Duodenal mucosa (tissue), 2 donors: Measurements from ENCODE around the gene GARS1.
"Not testable (repeated sequence)": the region's sequence is repeated elsewhere in the genome, so short reads cannot be mapped to it uniquely, and the experiment has no call there.

Source experiments
- H3K27ac ChIP-seq: one replicate; pipeline ENCODE4 v1.7.0; 2013; ENCODE audit warnings: low read depth, low read length
- H3K27me3 ChIP-seq, 2 donors: one replicate each; pipeline ENCODE4 v1.7.0; 2013; ENCODE audit warnings: low read length in 2 of 2, control low read depth in 1 of 2; ENCODE audit not compliant: insufficient read depth in 2 of 2, control insufficient read depth in 1 of 2
- H3K36me3 ChIP-seq, 2 donors: one replicate each; pipeline ENCODE4 v1.7.0; 2013; ENCODE audit warnings: low read length in 2 of 2, control low read depth in 1 of 2; ENCODE audit not compliant: insufficient read depth in 2 of 2, control insufficient read depth in 1 of 2
- H3K4me1 ChIP-seq, 2 donors: one replicate each; pipeline ENCODE4 v1.7.0; 2013; ENCODE audit warnings: low read length in 2 of 2, control low read depth in 1 of 2; ENCODE audit not compliant: insufficient read depth in 2 of 2, control insufficient read depth in 1 of 2
- H3K4me3 ChIP-seq, 2 donors: one replicate each; pipeline ENCODE4 v1.7.0; 2013; ENCODE audit warnings: low read length in 2 of 2, low read depth in 1 of 2
- H3K9ac ChIP-seq, 2 donors: one replicate each; pipeline ENCODE4 v1.7.0; 2013; ENCODE audit warnings: low read length in 2 of 2, low read depth in 1 of 2
- H3K9me3 ChIP-seq, 2 donors: one replicate each; pipeline ENCODE4 v1.7.0; 2013; ENCODE audit warnings: low read length in 2 of 2, control low read depth in 1 of 2; ENCODE audit not compliant: control insufficient read depth in 1 of 2

GARS1 gene

GRCh38 chr7:30570238-30570637 lies 24.4 kb upstream of the GARS1 start:
- H3K27me3 ChIP-seq, H3K4me3 ChIP-seq, H3K9me3 ChIP-seq, H3K9ac ChIP-seq, H3K27ac ChIP-seq, H3K4me1 ChIP-seq: not testable (repeated sequence)
- peaks cover 0 to 42% of the 10 kb centered on the region in 2 donors for H3K36me3 ChIP-seq

GRCh38 chr7:30572212-30572841 lies 22.4 kb upstream of the GARS1 start:
- Histone ChIP-seq H3K4me1 (no peaks in the 10 kb centered on the region), H3K27ac (no peak overlapping the region), H3K4me3 (no peak overlapping the region), H3K36me3 (peaks cover 4 to 35% of the 10 kb centered on the region in 2 donors), H3K27me3 (no peaks in the 10 kb centered on the region), H3K9me3 (peaks cover 0 to 9% of the 10 kb centered on the region in 2 donors), H3K9ac (no peak overlapping the region)

GRCh38 chr7:30575910-30576309 lies 18.8 kb upstream of the GARS1 start:
- Histone ChIP-seq H3K9me3 (peaks cover 0 to 9% of the 10 kb centered on the region in 2 donors), H3K4me3 (no peak overlapping the region), H3K9ac (no peak overlapping the region), H3K27me3 (no peaks in the 10 kb centered on the region), H3K36me3 (peaks cover 7 to 36% of the 10 kb centered on the region in 2 donors), H3K4me1 (no peaks in the 10 kb centered on the region), H3K27ac (no peak overlapping the region)

- no peaks in the 10 kb centered on the region for H3K4me1 ChIP-seq
- H3K27ac ChIP-seq: no peak overlapping the region
- H3K4me3 ChIP-seq: no peak overlapping the region
- peaks cover 0 to 4% of the 10 kb centered on the region in 2 donors for H3K9me3 ChIP-seq
- no peaks in the 10 kb centered on the region for H3K27me3 ChIP-seq
- no peak overlapping the region for H3K9ac ChIP-seq
- H3K36me3 ChIP-seq: peaks cover 5 to 40% of the 10 kb centered on the region in 2 donors
Measured at GRCh38 chr7:30583181-30583580, 11.5 kb upstream of the GARS1 start.

GRCh38 chr7:30584415-30584814 lies 10.3 kb upstream of the GARS1 start:
- Histone ChIP-seq H3K9ac (no peak overlapping the region), H3K36me3 (peaks cover 3 to 29% of the 10 kb centered on the region in 2 donors), H3K4me1 (no peaks in the 10 kb centered on the region), H3K9me3 (peaks cover 0 to 4% of the 10 kb centered on the region in 2 donors), H3K27me3 (no peaks in the 10 kb centered on the region), H3K27ac (no peak overlapping the region), H3K4me3 (no peak overlapping the region)

GRCh38 chr7:30584965-30585364 lies 9.7 kb upstream of the GARS1 start:
- H3K4me3 ChIP-seq: no peak overlapping the region
- no peaks in the 10 kb centered on the region for H3K27me3 ChIP-seq
- peaks cover 0 to 4% of the 10 kb centered on the region in 2 donors for H3K9me3 ChIP-seq
- H3K27ac ChIP-seq: no peak overlapping the region
- no peak overlapping the region for H3K9ac ChIP-seq
- H3K4me1 ChIP-seq: no peaks in the 10 kb centered on the region
- H3K36me3 ChIP-seq: peaks cover 3 to 29% of the 10 kb centered on the region in 2 donors

- Histone ChIP-seq H3K27me3 (no peaks in the 10 kb centered on the region), H3K9ac (no peak overlapping the region), H3K36me3 (peaks cover 3 to 27% of the 10 kb centered on the region in 2 donors), H3K4me1 (no peaks in the 10 kb centered on the region), H3K9me3 (peaks cover 0 to 4% of the 10 kb centered on the region in 2 donors), H3K4me3 (no peak overlapping the region), H3K27ac (no peak overlapping the region)
Measured at GRCh38 chr7:30585675-30586074, 9.0 kb upstream of the GARS1 start.

- H3K4me1 ChIP-seq, H3K9me3 ChIP-seq, H3K9ac ChIP-seq, H3K27me3 ChIP-seq, H3K27ac ChIP-seq, H3K4me3 ChIP-seq: not testable (repeated sequence)
- H3K36me3 ChIP-seq: peaks cover 3 to 13% of the 10 kb centered on the region in 2 donors
Measured at GRCh38 chr7:30587547-30587946, 7.1 kb upstream of the GARS1 start.

- Histone ChIP-seq H3K27me3 (no peaks in the 10 kb centered on the region), H3K27ac (no peak overlapping the region), H3K4me3 (no peak overlapping the region), H3K36me3 (peaks cover 3 to 11% of the 10 kb centered on the region in 2 donors), H3K9me3 (peaks cover 0 to 4% of the 10 kb centered on the region in 2 donors), H3K9ac (no peak overlapping the region), H3K4me1 (peaks cover 4 to 10% of the 10 kb centered on the region in 2 donors)
Measured at GRCh38 chr7:30589111-30589510, 5.6 kb upstream of the GARS1 start.

- H3K36me3 ChIP-seq: peaks cover 3 to 4% of the 10 kb centered on the region in 2 donors
- peaks cover 18 to 28% of the 10 kb centered on the region in 2 donors for H3K4me1 ChIP-seq
- peak overlapping the region; percentile 95 to 99 for H3K9ac ChIP-seq
- H3K27me3 ChIP-seq: no peaks in the 10 kb centered on the region
- peak overlapping the region; percentile 89 to 99 for H3K4me3 ChIP-seq
- no peaks in the 10 kb centered on the region for H3K9me3 ChIP-seq
- peak overlapping the region; percentile 96 for H3K27ac ChIP-seq
Measured at GRCh38 chr7:30594048-30594539, 584 bp upstream of the GARS1 start.
